PC-3 (cell line): ENCODE results near the gene GCDH. TPM values are rescaled to one million over a fixed set of nuclear protein-coding genes. Genes with fewer than 3 reads are reported as not detected.
A peak's percentile ranks its signal among the peaks of the same experiment; 100 is the strongest.

Experiments used
- ATAC-seq: fragments of 200-7000 bp; cut with Tn5 transposase; 2 replicates; pipeline ENCODE4 v1.9.1; 2020; ENCODE audit warnings: mild to moderate bottlenecking, moderate library complexity
- BruUV-seq: library from RNA; stranded (reverse); fragments of 400-500 nt; replicated peaks from 2 replicates; lab custom pipeline; 2021; lab: Mats Ljungman, UMichigan
- CTCF ChIA-PET: fragments of 300-600 bp; sonication (Branson Sonifier 250); formaldehyde crosslinking; loops from one replicate; lab custom pipeline; 2022; ENCODE audit warnings: antibody characterized with exemption; lab: Charles Lee
- POLR2A ChIA-PET: fragments of 300-600 bp; sonication (Branson Sonifier 250); formaldehyde crosslinking; loops from one replicate; lab custom pipeline; 2022; ENCODE audit warnings: antibody characterized with exemption; ENCODE audit not compliant: unreplicated experiment; lab: Charles Lee
- DNase-seq: peaks from one replicate; pipeline ENCODE4 v3.0.0-alpha.2; 2015
- H2AFZ ChIP-seq: fragments of 300-600 bp; sonication (generic); 2 replicates; pipeline ENCODE4 v1.6.0; 2016; ENCODE audit warnings: antibody characterized with exemption, low read length
- H3F3A ChIP-seq: fragments of 300-600 bp; sonication (generic); one replicate; pipeline ENCODE4 v1.6.0; 2017; ENCODE audit warnings: antibody characterized with exemption, low read length, control low read depth, mild to moderate bottlenecking; ENCODE audit not compliant: unreplicated experiment
- H3K27ac ChIP-seq: fragments of 300-600 bp; sonication (generic); 2 replicates; pipeline ENCODE4 v1.5.1; 2016; ENCODE audit warnings: mild to moderate bottlenecking, low read length
- H3K27me3 ChIP-seq: fragments of 300-600 bp; sonication (generic); 2 replicates; pipeline ENCODE4 v1.6.1; 2016; ENCODE audit warnings: low read length, mixed read lengths
- H3K36me3 ChIP-seq: fragments of 300-600 bp; sonication (generic); 2 replicates; pipeline ENCODE4 v1.6.1; 2016; ENCODE audit warnings: low read depth, mixed run types, low read length, mixed read lengths
- H3K4me1 ChIP-seq: fragments of 300-600 bp; sonication (generic); 2 replicates; pipeline ENCODE4 v1.5.1; 2016; ENCODE audit warnings: low read length; ENCODE audit not compliant: insufficient read depth
- H3K4me2 ChIP-seq: fragments of 300-600 bp; sonication (generic); 2 replicates; pipeline ENCODE4 v1.6.0; 2016; ENCODE audit warnings: low read length
- H3K4me3 ChIP-seq: fragments of 300-600 bp; sonication (generic); 2 replicates; pipeline ENCODE4 v1.5.1; 2016; ENCODE audit warnings: mild to moderate bottlenecking, low read length, mixed read lengths
- H3K79me2 ChIP-seq: fragments of 300-600 bp; sonication (generic); 2 replicates; pipeline ENCODE4 v1.6.1; 2017; ENCODE audit warnings: low read length, mixed read lengths
- H3K9ac ChIP-seq: fragments of 300-600 bp; sonication (generic); 2 replicates; pipeline ENCODE4 v1.6.0; 2016; ENCODE audit warnings: mild to moderate bottlenecking, low read length
- H3K9me2 ChIP-seq: fragments of 300-600 bp; sonication (generic); replicated peaks from 2 replicates; pipeline ENCODE4 v1.6.1; 2016; ENCODE audit warnings: mixed run types, low read length, mixed read lengths
- H3K9me3 ChIP-seq: fragments of 300-600 bp; sonication (generic); 2 replicates; pipeline ENCODE4 v1.6.1; 2016; ENCODE audit warnings: low read length, mixed read lengths
- H4K20me1 ChIP-seq: fragments of 300-600 bp; sonication (generic); 2 replicates; pipeline ENCODE4 v1.6.1; 2016; ENCODE audit warnings: low read length, mixed read lengths
- CTCF ChIP-seq: fragments of 300-600 bp; sonication (generic); conservative IDR thresholded peaks from 2 replicates; pipeline ENCODE4 v1.5.1; 2017; ENCODE audit warnings: antibody characterized with exemption, low read depth, mild to moderate bottlenecking, low read length
- EZH2 ChIP-seq: fragments of 300-600 bp; sonication (generic); IDR thresholded peaks from one replicate; pipeline ENCODE4 v1.6.1; 2017; ENCODE audit warnings: antibody characterized with exemption, mild to moderate bottlenecking, low read length; ENCODE audit not compliant: unreplicated experiment
- EZH2phosphoT487 ChIP-seq: fragments of 300-600 bp; sonication (generic); IDR thresholded peaks from 2 replicates; pipeline ENCODE4 v1.6.1; 2018; ENCODE audit warnings: mild to moderate bottlenecking, antibody characterized with exemption, low read length, borderline replicate concordance
- intact Hi-C: fragments of 100-400 bp; cut with micrococcal nuclease; formaldehyde crosslinking; loops from 2 replicates; pipeline ENCODE4 v1.9.0; 2023
- total RNA-seq: library from RNA; depleted of rRNA; stranded (reverse); fragments of >200 nt; gene quantifications from 2 replicates; pipeline ENCODE4 v1.2.3, GENCODE V29; 2014

Gene GCDH
- total RNA-seq, 1 experiment from 2014 or later, result 37.4 TPM

GRCh38 chr19:12884926-12885748 is 5.8 kb upstream of the GCDH start:
- peak; percentile 70 for DNase-seq
- 0 out of 2 replicates have a peak, but pooled peaks cover 4% of the 10 kb centered on the region for H3K79me2 ChIP-seq
- BruUV-seq, result no TSS peak
- intact Hi-C loops, result no loop called here
- H3K4me2 ChIP-seq, result peak overlapping the region; percentile 70
- CTCF ChIA-PET, result no interaction called here
- H3K4me3 ChIP-seq, result peak overlapping the region; percentile 44; the same call in 1 of the 2 replicates
- peaks cover 9% of the 10 kb centered on the region; the same call in 1 of the 2 replicates for H3K27me3 ChIP-seq
- peaks cover 7% of the 10 kb centered on the region; the same call in 1 of the 2 replicates for H3K4me1 ChIP-seq
- peaks cover 9% of the 10 kb centered on the region; the same call in 1 of the 2 replicates for H3K9me3 ChIP-seq
- no peak overlapping the region for H3K27ac ChIP-seq
- POLR2A ChIA-PET, result no interaction called here
- H3K9ac ChIP-seq, result no peak overlapping the region
- H2AFZ ChIP-seq, result peak overlapping the region; percentile 79
- no peaks in the 10 kb centered on the region for H3F3A ChIP-seq
- no peaks in the 10 kb centered on the region for H4K20me1 ChIP-seq
- no peak for ATAC-seq
- TF ChIP-seq EZH2 (no peak), CTCF (peak; percentile 58), EZH2phosphoT487 (no peak)
- no peaks in the 10 kb centered on the region; the same call in 1 of the 2 replicates for H3K36me3 ChIP-seq
- no peaks in the 10 kb centered on the region for H3K9me2 ChIP-seq

- no TSS peak for BruUV-seq
- intact Hi-C loops, result no loop called here
Observed at GRCh38 chr19:12885749-12886650, 5.0 kb upstream of the GCDH start.

More at GRCh38 chr19:12885749-12886650, 5.0 kb upstream of the GCDH start:
- TF ChIP-seq EZH2phosphoT487, result no peak
- no peak for TF ChIP-seq EZH2
- TF ChIP-seq CTCF, result no peak
- ChIA-PET POLR2A (no interaction called here), CTCF (no interaction called here)
- DNase-seq (no peak), ATAC-seq (no peak)
- Histone ChIP-seq H3K79me2 (no peaks in the 10 kb centered on the region), H2AFZ (peak overlapping the region; percentile 79; the same call in 1 of the 2 replicates), H4K20me1 (no peaks in the 10 kb centered on the region), H3K4me3 (no peak overlapping the region), H3K9ac (no peak overlapping the region), H3K27me3 (peaks cover 9% of the 10 kb centered on the region; the same call in 1 of the 2 replicates), H3K9me2 (no peaks in the 10 kb centered on the region), H3K27ac (no peak overlapping the region), H3K4me2 (0 out of 2 replicates have a peak overlapping the region, but pooled peaks have one; percentile 70), H3K9me3 (peaks cover 9% of the 10 kb centered on the region; the same call in 1 of the 2 replicates), H3K4me1 (no peaks in the 10 kb centered on the region), H3K36me3 (no peaks in the 10 kb centered on the region; the same call in 1 of the 2 replicates), H3F3A (no peaks in the 10 kb centered on the region)
